Activated CD4-positive, alpha-beta T cell treated with anti-CD3 and anti-CD28 coated beads for 48 hours (primary cell): ENCODE measurements around the gene PANK4.

Experiments
- DNase-seq: peaks from one replicate; pipeline ENCODE4 v3.0.0-alpha.2; 2020

PANK4 gene

DNA sequence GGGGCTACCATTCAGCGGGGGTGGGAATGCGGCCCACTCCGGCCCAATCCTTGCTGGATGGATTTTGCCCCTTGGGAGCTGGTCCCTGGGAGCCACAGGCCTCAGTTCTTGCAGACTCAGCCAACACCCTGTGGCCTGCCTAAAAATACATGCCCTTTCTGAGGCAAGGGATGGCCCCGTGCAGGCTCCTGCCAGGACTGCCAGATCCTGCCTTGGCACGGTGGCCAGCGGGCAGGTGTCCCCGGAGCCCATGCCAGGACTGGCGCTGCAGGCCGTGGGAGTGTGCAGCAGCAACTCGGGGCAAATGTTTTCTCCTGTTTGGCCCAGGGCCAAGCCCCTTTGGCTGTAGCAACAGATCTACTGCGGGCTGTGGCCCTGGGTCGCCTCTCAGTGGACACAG lies 1.6 kb upstream of the PANK4 start:
- no peak for DNase-seq

DNA sequence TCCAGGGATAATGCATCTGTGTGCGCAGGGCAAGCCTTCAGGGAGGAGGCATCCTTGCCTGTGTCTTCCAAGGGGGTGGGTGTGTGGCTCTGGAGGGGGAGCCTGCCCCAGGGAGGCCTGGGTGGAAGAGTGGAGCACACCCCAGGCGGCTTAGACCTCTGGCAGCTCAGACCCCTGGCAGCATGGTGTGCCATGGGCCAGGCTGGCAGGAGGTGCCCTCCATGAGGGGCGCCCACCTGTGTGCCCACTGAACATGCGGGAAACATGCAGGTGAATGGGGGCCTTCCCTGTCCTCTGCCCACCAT lies 1.1 kb upstream of the PANK4 start:
- DNase-seq = no peak

DNA sequence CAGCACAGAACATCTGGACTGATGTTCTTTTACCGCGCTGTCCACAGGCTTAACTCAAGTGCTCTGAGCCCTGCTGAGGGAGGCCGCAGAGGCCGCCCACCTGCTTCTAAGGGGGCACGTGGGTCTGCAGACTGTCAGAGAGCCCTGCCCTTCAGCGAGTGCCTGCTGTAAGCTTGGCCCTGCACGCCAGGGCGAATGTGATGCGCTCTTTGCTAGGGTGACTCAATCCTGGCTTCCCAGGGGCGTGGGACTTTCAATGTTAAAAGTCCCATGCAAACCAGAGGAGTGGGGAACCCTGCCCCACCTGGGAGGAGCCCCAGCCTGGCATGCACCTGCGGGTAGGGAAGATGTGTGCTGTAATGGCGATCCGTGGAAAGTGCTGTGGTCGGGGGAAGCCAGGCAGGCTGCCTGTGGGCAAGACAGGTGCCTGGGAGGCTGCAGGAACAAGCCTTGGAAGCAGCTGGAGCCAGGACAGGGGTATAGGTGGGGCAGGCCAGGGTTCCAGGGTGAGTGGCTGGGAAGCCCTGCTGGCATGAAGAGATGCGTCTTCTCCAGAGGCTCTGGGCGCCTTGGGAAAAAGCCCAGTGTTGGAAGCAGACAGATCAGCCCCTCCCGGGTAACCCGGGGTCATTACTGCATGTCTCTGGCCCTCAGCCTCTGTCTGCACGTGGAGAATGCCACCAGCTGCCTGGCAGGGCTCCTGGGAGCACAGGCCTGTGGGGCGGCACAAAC lies 594 bp upstream of the PANK4 start:
- peak; percentile 82 for DNase-seq

DNA sequence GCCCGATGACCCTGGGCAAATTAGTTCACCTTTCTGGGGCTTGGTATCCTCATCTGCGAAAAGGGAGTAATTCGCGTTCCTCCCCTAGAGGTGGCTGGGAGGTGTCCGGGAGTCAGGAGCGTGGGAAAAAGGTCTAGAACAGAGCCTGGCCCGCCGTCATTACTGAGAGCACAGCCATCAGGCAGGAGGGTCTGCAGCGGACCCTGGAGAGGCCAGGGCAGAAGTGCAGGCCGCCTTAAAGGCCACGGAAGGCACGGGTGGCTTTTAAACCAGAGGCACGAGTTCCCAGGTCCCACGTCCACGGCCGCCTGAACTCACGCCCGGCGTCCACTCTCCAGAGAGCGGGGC lies 850 bp downstream of the PANK4 start:
- no peak for DNase-seq

DNA sequence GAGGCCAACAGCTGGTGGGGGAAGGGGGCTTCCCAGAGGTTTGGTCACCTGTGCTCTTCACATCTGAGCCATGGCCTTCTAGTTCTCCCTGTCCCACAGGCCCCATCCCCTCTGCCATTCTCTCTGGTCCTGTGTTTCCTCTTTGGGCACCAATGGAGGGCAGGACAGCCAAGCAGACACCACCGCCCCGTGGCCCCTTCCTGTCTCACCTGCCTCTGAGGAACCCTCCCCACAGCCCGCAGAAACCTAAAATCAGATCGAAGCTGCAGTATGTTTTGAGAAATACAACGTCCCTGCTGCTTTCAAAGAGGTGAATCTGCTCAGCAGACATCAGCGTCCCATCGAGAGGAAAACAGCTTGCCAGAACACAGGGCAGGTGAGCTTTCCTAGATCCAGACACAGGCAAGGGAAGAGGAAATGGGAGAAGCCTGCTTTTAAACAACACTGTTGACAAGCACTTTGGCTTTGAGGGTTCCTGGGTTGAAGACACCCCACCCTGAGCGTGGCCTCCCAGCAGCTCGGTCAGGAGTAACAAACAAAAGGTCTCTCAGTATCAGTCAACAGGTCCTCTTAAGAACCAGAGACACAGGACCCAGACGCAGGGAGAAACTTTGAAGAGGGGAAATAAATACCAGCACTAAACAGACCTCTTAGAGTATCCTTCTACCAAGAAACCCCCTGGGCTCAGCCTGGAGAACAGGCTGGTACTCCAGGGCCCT lies 2.3 kb downstream of the PANK4 start:
- DNase-seq = peak; percentile 46

DNA sequence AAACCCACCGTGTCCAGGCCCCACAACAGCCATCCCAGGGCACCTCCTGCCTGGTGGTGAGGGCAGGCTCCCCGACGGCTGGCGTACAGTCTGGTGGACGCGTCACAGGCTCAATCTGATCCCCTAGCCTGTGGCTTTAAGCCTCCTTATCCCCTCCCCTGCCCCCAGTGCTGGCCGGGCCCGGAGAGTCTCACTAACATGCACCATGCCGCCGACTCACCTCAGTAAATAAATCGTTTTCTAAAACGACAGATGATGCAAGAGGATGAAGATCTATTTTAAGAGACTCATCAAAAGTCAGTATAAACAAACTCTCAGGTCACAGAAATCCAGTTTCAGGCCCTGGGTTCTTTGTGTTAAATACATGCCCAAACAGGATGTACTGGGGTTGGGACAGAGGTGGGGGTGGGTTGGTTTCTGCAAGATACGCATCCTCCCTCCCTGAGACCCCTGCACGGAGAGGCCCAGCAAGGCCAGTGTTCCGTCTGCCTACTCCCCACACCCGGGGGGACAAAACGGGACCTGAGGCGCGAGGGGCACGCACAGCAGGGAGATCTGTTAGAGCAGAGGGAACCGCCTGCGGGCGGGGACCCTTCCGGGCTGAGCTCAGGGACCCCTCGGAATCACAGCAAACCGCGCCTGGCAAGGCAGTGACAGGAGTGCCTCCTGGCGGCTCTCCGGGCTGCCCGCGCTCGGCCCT lies 3.1 kb downstream of the PANK4 start:
- no peak for DNase-seq

DNA sequence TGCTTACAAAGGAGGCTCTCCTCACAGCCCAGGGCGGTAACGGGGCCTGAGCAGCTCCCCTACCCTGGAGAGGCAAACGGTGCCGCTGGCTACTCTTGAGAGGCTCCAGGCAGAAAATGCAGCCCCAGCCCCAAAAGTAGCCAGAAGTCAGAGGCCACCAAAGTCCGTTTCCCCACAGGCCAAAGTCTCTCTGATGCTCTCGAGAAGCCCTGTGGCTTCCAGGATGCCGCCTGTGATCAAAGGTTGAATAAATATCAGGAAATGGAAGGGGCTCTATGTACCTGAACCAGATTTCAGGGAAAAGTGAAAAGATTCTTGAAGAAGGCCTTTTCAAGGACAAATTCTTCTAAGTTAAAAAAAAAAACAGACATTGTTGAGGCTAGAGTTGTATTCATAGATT lies 4.2 kb downstream of the PANK4 start:
- no peak for DNase-seq

DNA sequence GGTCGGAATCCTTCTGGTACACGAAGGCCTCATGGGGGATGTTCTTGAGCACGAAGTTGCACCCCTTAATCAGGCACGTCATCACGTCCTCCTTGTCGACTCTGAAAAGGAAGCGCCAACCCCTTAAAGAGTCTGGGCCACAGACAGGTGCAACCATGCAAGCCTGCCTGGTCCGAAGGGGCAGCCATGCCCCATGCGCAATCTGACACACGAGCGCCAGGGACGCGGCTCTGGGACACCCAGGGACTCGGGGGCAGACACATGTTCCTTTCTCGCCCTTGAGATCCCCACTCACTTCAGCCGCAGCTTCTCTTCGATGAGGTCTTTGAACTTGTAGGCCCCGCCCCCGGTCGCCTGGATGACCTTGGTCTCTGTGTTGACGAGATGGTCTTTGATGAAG lies 5.6 kb downstream of the PANK4 start:
- no peak for DNase-seq

DNA sequence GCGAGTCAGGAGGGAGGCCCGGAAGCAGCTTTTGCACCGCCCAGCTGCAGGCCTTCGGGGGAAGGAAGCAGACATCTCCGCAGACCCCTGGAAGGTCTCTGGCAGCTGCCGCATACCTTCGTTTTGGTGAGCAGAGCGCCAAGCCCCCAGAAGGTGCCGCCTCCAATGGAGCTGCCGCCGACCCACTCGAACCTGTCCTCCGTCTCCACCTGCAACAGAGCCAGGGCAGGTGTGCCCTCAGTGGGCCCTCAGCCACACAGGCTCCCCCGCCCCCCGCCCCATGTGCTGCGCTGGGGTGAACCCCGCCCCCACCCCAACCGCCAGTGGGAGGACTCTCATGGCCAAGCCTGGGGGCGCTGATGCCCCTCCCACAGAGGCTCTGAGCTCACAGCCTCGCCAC lies 6.2 kb downstream of the PANK4 start:
- DNase-seq = no peak

DNA sequence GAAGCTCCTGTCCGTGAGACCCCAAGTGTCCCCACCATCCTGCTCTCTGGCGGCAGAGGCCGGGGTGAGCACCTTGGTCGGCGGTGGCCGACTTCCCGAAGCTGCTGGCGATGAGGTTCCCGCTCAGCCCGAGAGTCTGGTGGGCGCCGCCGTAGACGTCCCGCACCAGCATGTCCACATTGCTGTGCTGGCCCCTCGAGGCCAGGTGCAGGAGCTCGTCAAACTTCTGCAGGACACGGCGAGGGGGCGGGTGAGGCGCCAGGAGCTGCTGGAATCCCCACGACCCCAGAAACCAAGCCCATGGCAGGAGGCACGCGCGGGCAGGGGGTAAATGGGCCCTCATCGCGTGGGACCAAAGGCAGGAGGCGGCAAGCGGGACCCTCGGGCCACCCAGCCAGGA lies 6.7 kb downstream of the PANK4 start:
- DNase-seq = no peak

DNA sequence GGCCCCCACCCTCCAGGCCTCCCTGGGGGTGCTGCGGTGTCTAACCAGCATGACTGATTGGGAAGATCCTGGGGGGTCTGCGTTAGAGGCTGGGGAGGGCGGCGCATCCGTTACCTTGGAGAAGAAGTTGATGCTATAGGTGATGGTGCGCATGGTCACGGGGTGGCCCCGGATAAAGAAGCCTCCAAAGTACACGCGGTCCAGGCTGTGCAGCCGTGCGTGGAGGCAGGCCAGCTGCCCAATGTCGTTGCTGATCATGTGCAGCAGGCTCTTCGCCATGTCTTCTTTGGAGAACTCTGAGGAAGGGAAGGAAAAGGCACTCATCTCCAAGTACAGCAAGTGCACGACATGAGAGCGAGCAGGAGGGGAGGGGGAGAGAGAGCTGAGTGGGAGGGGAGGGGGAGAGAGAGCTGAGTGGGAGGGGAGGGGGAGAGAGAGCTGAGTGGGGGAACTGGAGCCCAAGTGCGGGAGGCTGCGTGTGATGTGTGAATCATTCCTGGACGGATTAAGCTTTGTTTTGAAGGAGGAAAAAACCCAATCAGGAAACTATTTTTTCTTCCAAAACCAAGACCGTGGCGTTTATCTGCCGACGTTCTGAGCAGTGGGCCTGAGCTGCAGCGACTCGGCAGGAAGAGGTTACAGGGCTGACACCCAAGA lies 7.2 kb downstream of the PANK4 start:
- no peak for DNase-seq

DNA sequence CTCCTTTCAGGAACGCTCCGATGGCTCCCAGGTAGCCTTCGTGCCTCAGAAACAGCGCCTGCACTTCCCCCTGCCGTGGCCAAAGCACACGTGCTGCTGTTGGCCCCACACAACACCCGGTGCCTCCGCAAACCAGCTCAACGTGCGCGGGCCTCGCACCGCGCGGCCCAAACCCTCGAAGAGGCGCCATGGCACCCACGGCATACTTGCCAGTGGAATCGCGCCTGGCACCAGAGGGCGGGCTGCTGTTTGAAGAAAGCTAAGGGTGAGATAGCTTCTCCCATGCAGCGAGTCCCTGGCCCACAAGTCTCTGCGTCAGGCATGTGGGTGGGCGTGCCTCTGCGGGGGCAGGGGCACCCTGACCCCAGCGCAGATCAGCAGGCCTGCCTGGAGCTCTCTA lies 7.9 kb downstream of the PANK4 start:
- DNase-seq = no peak

DNA sequence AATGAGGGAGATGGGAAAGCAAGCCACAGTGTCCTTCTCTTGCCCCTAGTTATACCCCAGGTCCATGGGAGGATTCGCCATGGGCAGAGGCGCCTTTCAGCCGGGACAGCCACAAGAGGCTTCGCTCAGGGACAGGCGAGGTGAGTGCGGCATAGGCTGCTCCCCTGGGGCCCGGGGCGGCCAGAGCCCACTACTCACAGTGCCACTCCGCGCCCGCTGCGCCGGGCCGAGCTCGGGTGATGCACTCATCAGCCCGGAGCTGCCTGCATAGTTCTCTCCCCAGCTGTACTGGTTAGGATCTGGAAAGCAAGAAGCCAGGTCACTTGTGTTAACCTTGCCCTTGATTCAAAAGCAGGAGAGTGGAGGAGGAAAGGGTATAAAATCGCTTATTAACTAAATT lies 8.4 kb downstream of the PANK4 start:
- no peak for DNase-seq

DNA sequence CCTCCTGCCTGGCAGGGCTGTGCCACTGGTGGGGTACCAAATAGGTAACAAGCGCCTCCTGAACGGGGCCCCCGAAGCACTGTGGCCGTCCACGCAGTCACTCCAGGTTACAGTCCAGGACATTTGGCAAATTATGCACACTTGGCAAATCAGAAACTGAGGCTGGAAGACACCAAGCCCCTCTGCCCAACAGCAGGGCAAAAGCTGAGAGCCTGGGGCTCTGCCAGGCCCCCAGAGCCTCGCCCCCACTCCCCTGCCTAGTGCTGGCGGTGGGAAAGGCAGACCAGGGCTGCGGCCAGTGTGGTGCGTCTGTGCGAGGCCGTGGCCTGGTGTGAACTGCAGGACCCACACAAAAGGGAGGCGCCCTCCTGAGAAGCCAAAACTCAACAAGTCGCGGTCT lies 9.4 kb downstream of the PANK4 start:
- no peak for DNase-seq

DNA sequence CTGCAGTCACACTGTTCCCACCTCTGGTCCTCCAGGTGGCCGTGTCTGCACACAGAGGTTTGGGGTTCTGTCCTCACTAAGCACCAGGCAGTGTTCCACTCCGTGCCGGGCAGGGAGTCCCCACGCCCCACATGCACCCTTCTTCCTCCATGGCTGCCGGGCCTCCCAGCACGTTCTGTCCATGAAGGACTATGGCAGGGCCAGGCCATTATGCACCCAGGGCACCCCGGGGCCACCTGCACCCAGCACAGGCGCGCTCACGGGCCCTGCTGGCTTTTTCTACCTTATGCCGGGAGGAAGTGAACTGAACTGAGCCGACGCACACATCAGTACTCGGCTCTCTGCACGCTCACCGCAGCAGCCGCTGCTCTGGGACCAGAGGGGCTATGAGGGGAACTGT lies 10.3 kb downstream of the PANK4 start:
- no peak for DNase-seq

DNA sequence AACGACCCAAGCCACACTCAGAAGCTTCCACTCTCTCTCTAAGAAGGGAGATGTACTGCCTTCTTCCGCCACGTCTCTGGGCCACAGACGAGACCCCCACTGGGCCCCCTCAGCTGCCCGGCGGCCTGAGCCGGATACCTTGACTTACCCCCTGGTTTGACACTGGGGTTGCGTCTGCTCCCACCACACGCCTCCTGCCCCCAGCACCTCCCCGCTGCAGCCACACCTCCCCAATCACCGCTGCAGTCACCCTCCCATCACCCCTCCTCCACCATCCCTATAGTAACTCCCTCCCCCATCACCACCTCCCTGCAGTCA lies 10.7 kb downstream of the PANK4 start:
- no peak for DNase-seq

DNA sequence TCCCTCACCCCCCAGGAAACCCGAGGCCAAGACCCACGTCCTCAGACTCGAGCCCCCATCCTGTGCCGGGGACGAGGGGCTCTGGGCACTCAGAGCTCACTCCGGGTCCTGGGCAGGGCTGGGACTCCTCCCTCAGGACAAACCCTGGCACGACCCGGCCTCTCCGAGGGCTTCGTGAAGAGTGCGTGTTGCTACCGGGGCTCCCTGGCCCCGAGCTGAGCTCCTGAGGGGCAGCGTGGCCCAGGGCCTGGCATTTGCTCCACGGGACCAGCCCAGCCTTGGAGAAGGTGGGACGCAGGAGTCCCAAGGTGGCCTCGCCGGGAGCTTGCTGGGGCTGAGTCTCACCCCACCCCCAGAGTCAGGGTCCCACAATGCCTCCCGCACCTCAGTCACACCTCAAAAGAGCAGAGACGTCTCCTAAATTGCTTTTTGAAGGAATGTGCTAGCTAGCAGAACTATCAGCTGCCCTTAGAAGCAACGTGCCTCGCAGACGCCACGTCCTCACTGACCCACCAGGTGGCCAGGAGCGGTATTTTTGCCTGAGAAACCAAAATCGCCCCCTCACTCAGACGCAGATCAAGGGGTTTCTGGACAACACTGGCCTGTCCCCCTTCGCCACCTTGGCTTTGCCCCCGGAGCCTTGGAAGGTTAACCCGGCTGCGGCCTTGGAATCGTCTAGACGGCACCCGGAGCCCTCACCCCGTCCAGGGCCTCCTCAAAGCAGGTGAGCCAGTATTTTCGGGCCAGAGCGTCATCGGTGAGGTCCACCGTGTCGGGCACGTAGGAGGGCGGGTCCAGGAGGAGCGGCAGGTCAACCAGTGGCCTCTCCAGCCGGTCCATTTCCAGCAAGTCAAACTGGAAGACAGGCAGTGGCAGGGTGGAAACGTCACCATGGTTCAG lies 11.3 kb downstream of the PANK4 start:
- no peak for DNase-seq

DNA sequence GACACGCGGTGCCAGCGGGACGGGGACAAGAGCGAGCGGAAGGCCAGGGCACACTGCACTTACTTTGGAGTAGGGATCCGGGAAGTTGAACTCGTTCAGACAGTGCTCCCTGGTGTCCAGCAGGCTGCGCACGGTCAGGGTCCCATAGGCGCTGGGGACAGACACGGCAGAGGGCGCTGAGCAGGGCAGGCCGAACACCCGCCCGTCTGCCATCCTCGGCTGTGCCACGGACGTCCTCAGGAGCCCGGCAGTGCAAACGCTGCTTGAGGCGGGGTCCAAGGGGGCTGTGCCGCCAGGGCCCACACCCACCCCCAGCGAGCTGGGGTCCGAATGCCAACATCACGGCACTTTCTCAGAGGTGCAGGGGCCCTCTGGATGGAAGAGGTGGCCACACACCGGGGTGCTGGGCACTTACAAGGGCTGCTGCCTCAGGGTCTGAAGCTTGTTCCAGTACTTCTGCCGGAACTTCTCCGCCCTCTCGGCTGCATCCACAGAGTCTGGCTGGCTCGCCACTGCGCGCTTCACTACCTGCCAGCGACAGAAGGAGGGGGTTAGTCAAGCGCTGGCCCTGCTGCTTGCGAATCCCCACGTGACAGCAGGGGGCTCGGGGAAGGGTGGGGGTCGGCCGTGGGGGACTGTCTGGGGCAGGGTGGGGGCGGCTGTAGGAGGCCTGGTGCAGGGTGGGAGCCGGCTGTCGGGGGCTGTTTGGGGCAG lies 12.3 kb downstream of the PANK4 start:
- DNase-seq = no peak

DNA sequence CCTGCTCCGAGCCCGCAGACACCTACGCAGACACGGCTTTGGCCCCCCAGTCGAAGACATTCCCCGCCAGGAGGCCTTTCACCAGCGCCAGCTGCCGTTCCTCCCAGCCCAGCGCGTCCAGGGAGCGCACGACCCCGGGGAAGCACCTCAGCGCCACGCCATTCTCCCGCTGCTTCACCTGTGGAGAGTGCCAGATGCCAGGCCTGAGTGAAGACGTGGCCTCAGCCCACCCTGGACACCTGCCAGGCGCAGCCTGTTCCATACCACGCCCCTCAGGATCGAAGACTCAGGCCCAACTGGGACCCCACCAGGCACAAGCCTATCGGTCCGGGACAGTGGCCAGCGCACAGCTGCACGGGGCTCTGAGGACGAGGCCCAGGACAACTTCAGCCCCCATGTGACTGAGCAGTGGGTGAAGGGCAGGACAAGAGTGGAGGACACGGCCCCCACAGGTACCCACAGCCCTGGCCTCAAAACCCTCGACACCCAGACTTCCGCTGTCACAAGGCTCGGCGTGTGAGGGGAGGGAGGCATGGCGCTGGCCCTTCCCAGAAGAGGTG lies 13.5 kb downstream of the PANK4 start:
- no peak for DNase-seq

DNA sequence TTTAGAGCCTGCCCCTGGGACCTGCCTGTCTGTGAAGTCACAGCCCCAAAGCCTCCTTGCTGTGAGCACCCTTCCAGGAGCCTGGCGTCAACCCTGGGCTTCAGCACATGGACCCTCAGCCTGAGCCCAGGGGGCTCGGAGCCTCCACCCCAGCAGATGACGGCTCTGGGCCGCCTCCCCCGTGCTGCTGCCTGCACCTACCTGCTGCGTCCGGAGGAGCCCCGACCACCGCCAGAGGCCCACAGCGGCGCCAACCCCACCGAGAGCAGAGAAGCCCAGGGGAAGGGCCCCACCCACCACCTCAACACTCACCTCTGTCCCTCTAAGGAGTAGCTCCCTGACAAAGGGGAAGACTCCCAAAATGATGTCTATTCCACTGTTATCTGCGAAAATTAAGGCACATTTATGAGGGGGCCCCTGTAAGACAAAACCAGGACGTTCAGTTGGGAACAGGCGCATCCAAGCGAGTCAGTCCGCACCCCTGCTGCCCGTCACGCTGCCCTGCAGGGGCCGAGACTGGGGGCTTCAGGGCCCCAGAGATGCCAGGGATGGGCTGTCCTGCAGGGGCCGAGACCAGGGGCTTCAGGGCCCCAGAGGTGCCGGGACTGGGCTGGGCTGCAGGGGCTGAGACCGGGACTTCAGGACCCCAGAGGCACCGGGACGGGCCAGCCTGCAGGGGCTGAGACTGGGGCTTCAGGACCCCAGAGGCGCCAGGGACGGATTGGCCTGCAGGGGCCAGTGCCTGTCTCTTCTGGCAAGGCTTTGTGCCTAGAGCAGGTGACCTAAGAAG lies 15.8 kb downstream of the PANK4 start:
- no peak for DNase-seq

DNA sequence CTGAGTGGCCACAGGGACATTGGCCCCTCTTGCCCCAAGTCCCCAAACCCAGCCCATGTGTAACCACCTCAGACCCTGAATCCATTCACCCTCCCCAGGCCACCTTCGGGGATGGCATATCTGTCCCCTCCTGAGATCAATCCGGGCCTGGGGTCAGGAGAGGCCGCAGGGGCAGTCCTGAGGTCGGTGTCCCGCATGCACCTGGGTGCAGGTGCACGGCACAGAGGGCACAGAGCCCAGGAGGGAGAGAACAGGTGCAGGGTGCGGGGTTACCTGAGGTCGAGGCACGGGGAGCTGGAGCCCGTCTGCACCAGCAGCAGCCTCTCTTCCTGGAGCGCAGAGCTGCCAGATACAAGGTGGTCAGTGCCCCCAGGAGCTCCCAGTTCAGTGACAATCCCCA lies 16.8 kb downstream of the PANK4 start:
- no peak for DNase-seq
